ENCODE data around the gene PMP22.

DNA sequence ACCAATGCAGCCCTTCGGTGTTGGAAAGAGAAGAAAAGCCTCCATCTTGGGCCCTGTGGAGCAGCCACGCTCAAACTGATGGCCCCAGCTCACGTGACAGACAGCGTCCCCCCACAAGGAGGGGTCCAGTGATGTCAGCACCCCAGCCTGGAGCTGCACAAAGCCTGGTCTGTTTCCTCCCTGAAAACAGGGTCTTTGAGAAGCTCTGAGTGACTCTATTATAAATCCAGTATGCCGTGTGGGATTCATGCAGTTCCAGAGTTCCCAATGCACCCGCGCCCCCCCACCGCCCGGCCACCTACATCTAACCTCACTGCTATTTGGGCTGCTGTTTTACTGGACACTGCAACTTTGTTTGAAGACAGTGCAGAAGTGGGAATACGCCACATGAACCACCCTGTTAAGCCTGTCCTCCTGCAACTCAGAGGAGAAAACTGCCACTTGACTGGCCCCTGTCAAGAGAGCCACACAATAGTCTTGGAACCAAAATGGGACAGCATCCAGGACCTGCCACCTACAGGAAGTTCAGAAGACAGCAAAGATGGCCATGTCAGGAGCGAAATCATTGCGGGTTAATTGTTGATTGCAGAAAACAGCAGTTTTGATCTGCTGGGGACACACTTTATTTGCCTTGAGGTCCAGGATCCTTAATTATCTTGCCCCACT is 33.1 kb downstream of the PMP22 start:
- no peak for TF ChIP-seq SP1 (IDR thresholded peaks at IDR 0.05)
- TF ChIP-seq ELF4 (IDR thresholded peaks at IDR 0.05): no peak
- TF ChIP-seq SUZ12 (IDR thresholded peaks at IDR 0.05): no peak

Data from HEK293T (cell line).